Astrocyte (in vitro differentiated cells and primary cell): ENCODE results near the gene ECI1.

Experiments used
- EZH2 ChIP-seq: IDR thresholded peaks from 2 replicates; pipeline ENCODE4 v1.6.1; 2012; ENCODE audit warnings: mild to moderate bottlenecking, low read length, inconsistent platforms; ENCODE audit not compliant: insufficient read depth
- TF ChIP-seq, protein P1 (sequence below): IDR thresholded peaks from 2 replicates; pipeline ENCODE4 v1.5.1; 2011; ENCODE audit warnings: low read depth, mild to moderate bottlenecking, inconsistent platforms, low read length, moderate library complexity; ENCODE audit not compliant: insufficient read depth

DNA sequence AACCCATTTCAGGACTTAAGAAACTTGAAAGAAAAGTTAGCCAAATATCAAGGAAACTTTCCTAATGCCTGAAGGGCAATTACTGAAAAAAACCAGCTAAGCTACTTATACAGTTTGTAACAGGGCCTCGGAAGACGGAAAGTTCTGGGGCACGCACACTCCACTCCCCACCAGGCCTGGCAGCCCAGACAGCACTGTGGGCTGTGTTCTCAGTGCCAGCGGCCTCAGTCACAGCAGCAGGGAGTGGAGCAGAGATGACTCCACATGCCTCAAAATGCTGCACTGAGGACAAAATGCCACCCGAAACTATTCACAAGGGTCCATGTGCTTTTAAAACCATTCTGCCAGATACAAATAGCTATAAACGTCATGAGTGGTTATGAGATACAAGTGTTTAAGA, 6.3 kb upstream of the ECI1 start:
- TF ChIP-seq, protein P1, sequence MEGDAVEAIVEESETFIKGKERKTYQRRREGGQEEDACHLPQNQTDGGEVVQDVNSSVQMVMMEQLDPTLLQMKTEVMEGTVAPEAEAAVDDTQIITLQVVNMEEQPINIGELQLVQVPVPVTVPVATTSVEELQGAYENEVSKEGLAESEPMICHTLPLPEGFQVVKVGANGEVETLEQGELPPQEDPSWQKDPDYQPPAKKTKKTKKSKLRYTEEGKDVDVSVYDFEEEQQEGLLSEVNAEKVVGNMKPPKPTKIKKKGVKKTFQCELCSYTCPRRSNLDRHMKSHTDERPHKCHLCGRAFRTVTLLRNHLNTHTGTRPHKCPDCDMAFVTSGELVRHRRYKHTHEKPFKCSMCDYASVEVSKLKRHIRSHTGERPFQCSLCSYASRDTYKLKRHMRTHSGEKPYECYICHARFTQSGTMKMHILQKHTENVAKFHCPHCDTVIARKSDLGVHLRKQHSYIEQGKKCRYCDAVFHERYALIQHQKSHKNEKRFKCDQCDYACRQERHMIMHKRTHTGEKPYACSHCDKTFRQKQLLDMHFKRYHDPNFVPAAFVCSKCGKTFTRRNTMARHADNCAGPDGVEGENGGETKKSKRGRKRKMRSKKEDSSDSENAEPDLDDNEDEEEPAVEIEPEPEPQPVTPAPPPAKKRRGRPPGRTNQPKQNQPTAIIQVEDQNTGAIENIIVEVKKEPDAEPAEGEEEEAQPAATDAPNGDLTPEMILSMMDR = no peak
- TF ChIP-seq EZH2 = no peak
